ENCODE results near the gene LCORL. TPM values are rescaled to one million over a fixed set of nuclear protein-coding genes. Genes with fewer than 3 reads are reported as not detected.
"Not testable (repeated sequence)": the region's sequence is repeated elsewhere in the genome, so short reads cannot be mapped to it uniquely, and the experiment has no call there.

Gene LCORL
- 11.8 and 16.9 TPM in 2 replicates for total RNA-seq

DNA sequence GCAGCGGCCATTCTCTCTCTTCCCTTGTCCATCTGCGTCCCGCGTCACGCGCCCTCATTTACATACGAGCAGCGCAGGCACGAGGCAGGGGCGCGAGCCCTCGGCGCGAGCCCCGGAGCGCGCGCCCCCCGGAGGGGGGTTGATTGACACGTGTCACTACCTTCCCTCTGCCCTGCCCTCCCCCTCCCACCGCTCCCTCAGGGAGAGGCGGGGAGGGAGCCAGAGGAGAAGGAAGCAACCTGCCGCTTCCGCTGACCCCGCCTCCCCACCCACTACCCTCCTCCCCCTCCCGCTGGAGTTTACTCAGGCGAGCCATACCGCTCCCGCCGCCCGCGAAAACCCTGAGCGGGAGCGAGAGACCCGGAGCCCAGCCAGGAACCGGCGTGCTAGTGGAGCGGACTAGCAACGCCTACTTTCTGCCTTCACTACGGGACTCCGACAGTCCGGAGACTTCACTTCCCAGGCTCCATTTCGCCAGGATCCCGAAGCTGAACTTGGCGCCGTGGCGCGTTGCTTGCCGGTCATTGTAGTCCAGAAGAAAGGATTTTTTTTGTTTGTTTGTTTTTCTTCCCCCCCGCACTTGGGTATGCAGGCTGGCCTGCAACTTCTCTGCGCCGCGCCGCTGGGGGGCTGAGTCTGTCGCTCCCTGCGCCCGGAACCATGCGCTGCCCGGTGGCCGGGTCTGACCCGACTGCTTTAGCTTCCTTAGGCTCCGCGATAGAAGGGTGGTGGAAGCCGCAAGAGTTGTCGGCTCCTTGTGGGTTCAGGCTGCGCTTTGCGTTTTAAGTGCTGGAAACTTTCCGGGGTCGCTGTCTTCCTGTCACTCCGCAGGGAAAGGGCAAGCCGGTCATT, at the start of gene LCORL:
TSS of gene LCORL (minus strand) at position 36 of the 852 bp plus-strand sequence. CDS start at position 32, 4 bp downstream.
- DNase-seq (ENCODE audit: low read depth in 2 of 2) = peak; percentile 97 to 98

DNA sequence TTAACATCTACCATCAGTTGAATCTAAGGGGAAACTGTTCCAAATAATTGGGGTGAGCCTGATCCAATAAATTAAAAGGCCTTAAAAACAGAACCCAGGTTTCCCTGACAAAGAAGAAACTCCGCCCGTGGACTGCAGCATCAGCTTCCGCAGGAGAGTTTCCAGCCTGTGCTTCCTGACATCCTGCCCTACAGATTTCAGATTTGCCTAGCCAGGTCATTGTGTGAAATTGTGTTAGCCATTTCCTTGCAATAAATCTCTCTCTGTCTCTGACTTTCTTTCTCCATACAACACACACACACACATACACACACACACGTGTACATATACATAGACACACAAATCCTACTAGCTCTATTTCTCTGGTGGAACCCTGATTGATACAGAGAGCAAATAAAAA, 48.3 kb upstream of the LCORL start:
- peak in 1 of 2 donors; percentile 90 for DNase-seq (ENCODE audit: low read depth in 2 of 2)

DNA sequence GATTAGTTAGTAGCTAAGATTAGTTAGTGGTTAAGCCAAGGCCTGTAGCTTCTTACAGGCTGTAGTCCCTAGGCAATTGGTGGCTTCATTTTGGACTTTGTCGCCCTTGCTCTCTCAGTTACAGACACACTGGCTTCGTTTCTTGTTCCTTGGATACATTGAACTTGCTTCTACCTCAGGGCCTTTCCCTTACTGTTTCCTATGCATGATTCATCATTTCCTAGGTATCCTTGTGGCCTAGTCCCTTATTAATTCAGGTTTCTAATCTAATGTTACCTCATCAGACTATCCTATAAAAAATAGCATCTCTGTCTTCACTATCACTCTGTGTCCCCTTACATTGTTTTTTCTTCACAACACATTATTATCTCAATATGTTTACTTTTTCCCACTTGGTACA, 45.5 kb upstream of the LCORL start:
- DNase-seq (ENCODE audit: low read depth in 2 of 2) = peak in 1 of 2 donors; percentile 9

DNA sequence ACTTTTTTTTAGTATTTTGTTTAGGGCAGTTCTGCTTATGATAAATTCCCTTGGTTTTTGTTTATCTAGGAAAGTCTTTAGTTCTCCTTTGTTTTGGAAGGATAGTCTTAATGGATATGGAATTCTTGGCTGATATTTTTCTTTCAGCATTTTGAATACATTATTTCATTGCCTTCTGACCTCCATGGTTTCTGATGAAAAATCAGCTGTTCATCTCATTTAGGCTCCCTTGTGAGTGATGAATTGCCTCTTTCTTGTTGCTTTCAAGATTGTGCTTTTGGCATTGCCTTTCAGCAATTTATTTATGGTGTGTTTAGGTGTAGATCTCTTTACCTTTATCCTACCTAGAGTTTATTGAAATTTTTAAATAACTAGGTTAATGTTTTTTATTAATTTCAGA, 41.5 kb upstream of the LCORL start:
- no peak for DNase-seq (ENCODE audit: low read depth in 2 of 2)

DNA sequence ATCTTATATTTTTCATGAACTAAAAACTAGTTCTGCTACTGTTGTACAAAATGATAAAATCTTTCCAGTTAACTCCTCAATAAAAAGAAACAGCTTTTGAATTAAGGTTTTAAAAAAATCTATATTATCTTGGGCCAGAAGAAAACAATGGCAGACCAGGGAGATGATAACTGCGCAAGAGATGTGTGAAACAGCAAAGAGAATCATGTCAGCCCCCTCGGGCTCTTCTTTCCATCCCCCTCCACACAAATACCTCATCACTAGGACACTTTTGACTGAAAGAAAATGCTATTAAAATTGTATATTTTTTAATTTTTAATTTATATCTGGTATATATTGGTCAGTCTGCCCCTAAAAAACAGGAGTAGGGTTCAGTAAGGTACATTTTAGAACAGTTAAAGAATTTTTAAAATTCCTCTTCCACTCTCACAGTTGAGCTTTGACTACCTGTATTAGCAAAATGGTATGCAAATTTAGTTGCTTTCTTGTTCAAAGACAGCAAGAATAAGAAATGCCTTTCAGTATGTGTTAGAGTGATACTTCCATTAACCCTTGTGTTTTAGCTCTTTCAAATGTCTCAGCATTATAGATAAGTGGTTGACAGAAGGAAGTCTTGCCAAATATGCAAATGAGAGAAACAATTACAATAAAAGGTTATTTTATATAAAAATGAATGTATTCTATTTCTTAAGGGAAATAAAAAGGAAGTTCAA, 36.4 kb upstream of the LCORL start:
- no peak for DNase-seq (ENCODE audit: low read depth in 2 of 2)

DNA sequence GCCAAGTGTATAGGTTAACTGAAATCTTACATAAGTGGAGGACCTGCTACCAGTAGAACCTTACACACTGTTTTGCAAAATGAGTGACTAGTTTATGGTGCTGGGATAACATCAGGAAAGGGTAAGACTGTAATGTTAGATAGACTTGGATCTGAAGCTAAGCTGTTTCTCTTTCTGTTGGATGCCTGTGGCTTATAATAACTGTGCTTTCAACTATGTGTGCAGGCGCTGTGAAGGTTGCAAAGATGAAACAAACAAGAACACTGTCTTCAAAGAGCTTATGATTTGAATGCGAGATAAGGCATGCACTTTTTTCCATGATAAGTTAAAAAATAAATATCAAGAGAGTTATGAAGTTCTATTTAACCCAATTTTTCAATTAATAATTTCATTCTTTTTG, 34.5 kb upstream of the LCORL start:
- DNase-seq (ENCODE audit: low read depth in 2 of 2) = no peak

DNA sequence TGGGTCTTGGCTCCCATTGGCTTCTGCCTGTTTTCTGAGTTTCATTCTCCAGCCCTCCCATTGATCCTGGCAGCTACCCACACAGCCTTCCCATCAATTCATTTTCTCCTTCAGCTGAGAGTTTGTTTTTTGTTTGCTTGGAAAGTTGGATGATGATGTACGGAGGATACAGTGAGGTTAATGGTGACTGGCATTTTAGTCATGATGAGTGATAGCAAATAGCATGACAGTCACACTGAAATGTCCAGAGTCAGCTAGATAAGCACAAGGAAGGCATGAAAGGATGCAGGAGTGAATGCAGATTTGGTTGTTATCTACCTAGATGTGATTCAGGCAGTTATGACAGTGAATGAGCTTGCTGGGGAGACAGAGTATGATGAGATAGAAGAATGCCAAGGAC, 30.6 kb upstream of the LCORL start:
- no peak for DNase-seq (ENCODE audit: low read depth in 2 of 2)

DNA sequence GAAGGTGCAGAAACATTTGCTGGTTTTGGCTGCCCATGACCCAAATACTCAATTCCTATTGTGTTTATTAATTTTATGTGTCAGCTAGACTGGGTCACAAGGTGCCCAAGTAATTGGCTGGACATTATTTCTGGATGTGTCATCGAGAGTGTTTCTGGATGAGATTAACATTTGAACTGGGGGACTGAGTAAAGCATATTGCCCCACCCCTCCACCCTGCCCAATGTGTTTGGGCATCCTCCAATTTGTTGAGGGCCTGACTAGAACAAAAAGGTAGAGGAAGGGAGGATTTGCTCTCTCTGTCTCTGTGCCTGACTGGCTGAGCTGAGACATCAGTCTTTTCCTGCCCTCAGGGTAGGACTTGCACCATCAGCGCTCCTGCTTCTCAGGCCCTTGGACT, 29.7 kb upstream of the LCORL start:
- no peak for DNase-seq (ENCODE audit: low read depth in 2 of 2)

DNA sequence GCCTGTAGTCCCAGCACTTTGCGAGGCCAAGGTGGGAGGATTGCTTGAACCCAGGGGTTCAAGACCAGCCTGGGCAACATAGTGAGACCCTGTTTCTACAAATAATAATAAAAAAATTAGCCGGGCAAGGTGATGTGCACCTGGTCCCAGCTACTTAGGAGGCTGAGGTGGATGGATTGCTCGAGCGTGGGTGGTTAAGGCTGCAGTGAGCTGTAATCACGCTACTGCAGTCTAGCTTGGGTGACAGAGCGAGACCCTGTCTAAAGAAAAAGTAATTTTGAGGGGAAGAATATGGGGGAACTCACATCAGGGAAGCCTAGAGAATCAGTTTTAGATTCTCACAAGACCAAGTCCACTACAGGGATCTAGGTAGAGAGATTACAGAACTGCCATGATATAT, 28.9 kb upstream of the LCORL start:
- no peak for DNase-seq (ENCODE audit: low read depth in 2 of 2)

DNA sequence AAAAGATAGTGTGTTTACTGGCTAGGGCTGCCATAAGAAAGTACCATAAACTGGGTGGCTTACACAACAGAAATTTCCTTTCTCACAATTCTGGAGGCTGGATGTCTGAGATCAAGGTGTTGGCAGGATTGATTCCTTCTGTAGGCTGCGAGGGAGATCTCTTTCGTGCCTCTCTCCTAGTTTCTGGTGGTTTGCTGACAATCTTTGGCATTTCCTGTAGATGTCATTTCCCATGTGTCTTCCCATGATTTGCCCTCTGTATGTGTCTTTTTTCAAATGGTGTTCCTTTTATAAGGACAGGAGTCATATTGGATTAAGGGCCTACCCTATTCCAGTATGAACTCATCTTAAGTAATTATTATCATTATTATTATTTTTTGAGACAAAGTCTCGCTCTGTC, 27.9 kb upstream of the LCORL start:
- DNase-seq (ENCODE audit: low read depth in 2 of 2) = no peak

DNA sequence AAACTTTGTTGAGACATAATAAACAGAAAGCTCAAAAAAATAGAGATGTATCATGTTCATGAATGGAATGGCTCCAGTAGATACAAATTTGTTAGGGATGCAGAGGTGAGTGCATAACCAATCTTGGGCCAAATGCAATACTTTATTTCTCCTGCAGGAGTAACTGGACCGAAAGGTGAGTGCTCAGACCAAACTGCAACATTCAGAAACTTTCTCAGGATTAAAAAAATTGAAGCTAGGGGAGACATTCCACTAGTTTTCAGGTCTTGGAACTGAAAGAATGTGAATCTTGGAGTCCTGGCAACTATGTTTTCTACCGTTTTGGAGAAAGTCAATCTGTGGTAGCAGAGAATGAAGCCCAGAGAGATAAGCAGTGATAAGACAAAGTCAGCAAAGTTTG, 21.2 kb upstream of the LCORL start:
- no peak for DNase-seq (ENCODE audit: low read depth in 2 of 2)

DNA sequence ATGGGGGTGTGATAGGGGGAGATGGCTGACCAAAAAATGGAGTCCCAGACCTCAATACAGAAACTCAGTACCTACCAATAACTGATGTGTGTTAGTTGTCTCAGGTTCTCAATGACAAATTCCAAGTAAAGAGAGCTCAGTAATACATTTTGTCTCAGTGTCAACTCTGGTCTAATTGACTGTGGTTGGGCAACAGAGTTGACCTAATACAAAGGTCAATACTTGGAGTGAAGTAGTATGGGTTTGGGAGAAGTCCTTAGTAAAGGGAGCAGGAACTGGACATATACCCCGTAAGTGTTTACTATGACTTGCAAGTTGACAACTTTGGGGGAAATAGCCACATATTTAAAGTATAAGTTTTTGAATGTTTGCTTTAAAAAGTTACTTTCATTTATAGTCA, 20.5 kb upstream of the LCORL start:
- no peak for DNase-seq (ENCODE audit: low read depth in 2 of 2)

DNA sequence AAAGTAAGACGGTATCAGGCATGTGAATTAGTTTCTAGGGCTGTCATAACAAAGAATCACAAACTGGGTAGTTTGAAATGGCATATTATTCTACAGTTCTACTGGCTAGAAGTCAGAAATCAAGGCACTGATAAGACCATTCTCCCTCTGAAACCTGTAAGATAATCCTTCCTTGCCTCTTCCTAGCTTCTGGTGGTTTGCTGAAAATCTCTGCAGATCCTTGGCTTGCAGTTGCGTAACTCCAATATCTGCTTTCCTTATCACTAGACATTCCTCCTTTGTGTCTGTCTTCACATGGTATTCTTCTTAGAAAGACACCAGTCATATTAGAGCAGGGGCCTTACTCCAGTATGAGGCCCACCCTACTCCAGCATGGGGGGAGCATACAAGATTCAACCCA, 19.6 kb upstream of the LCORL start:
- DNase-seq (ENCODE audit: low read depth in 2 of 2) = no peak

DNA sequence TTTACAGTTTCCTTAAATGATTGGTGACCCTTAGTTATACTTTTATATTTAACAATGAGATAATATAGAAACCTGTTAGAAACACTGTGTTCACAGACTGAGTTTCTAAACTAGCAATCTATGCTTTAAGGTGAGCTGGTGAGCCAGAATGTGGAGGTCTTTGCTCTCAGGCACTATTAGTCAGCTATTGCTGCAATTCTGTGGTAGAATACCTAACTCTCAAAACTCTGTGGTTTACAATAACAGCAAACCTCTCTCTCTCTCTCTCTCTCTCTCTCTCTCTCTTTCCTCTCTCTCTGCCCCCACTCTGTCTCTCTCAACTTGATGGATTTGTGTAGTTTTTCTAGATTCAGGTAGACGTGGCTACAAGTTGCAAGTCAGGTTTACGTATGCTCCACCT, 17.6 kb upstream of the LCORL start:
- no peak for DNase-seq (ENCODE audit: low read depth in 2 of 2)

DNA sequence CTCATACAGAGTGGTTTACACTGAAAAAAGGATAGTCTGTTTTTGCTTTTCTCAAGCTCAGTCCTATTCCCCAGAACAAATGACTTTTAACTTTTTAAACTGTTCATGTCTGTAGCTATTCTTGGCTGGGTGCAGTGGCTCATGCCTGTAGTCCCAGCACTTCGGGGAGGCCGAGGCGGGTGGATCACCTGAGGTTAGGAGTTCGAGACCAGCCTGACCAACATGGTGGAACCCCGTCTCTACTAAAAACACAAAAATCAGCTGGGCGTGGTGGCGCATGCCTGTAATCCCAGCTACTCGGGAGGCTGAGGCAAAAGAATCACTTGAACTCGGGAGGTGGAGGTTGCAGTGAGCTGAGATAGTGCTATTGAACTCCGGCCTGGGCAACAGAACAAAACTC, 14.8 kb upstream of the LCORL start:
- DNase-seq (ENCODE audit: low read depth in 2 of 2) = not testable (repeated sequence)

DNA sequence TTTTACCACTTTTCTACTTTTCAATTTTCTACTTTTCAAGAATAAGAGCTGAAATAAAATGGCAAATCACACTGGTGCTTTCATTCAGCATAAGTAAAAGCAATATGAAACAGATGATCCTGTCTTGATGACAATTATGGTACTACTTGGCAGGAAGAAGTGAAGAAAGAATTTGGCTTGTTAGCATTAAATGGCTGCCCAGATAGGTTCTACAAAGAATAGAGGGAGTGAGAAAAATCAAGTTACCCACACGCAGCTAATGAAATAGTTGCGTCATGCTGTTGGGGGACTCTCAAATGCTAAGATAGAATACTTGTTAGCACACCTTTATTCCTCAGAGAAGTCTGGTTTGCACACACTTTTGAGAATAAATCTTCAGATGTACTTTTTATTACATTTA, 12.5 kb upstream of the LCORL start:
- DNase-seq (ENCODE audit: low read depth in 2 of 2) = no peak

DNA sequence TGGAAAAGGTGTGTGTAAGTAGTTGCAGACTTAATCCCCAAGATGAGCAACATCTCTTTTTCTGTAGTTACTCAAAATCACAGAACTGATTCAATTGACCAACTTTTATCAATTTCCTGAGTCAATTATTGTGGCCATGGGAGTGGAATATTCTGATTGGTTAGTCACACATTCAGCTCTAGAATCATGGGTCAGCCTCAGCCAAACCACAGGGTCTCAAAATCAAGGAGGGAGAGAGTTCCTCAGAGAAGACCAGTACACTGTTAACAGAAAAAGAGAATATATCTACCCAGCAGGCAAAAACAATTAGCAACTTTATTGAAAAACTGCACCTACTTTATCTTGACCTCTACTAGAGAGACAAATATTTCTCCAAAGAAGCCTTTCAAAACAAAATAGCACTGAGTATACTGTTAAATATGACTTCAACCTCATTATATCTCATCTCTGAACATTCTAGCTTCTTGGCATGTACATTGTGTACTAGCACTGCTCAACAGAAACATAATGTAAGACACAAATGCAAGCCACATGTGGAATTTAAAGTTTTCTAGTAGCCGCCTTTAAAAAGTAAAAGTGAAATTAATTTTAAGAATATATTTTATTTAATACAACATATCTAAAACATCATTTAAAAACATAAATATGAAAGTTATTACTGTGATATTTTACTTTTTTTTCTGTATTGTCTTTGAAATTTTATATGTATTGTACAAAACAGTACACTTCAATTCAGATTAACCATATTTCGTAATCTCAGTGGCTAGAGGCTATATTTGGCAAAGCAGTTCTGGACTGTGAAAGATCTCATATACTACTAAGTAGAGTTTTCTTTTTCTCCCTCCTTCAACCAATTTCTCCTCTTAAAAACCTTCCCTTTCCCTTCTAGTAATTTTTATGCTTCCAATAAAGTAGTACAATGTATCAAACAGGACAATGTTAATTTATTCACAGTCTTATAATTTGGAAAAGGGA, 11.8 kb upstream of the LCORL start:
- DNase-seq (ENCODE audit: low read depth in 2 of 2) = no peak

DNA sequence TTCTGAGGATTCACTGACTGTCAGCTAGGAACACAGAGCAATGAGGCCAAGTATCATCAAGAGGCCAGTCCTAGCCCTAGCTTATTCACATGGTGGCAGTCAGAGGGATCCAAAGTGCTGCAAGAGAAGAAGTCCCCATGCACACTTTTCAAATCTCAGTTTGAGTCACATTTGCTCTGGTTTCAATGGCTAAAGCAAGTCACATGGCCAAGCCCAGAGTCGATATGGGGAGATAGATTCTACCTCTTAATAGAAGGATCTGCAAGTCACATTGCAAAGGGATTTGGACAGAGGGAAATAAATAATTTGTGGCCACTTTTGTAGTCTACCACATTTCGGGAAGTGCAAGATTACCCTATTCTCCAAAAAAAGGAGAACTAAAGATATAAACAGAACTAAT, 3.7 kb upstream of the LCORL start:
- DNase-seq (ENCODE audit: low read depth in 2 of 2) = no peak

DNA sequence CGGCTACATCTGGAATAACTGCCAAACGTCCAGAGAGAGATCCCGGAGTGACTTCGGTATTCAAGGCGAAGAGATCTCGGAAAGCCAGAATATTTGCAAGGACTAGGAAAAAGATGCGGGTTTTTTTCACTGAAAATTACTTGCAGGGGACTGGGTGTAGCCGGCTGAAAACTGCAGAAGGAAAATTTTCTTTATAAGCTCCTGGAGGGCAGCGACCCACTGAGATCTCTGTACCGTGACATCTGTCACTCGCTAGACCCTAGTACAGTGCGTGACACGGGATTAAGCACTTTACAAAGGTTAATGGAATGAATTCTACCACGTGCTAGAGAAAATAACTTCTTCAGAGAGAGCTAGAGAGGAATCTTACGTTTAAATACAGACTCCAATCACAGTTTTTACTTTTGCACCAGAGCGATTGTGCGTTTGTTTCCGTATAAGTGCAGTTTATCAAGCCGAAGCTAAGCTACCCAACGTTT, 1.1 kb upstream of the LCORL start:
- peak; percentile 7 to 11 for DNase-seq (ENCODE audit: low read depth in 2 of 2)

DNA sequence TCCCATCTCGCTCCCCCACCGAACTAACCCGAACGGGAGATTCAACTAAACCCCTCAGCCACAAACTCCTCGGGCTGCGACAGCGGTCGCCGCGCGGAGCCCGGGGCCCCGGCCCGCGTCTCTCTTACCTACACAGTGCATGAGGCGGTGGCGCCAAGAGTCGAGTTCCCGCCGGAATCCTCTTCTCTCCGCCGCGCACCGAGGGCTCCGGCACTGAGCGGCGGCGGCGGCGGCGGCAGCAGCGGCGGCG, 160 bp downstream of the LCORL start:
- DNase-seq (ENCODE audit: low read depth in 2 of 2) = no peak

DNA sequence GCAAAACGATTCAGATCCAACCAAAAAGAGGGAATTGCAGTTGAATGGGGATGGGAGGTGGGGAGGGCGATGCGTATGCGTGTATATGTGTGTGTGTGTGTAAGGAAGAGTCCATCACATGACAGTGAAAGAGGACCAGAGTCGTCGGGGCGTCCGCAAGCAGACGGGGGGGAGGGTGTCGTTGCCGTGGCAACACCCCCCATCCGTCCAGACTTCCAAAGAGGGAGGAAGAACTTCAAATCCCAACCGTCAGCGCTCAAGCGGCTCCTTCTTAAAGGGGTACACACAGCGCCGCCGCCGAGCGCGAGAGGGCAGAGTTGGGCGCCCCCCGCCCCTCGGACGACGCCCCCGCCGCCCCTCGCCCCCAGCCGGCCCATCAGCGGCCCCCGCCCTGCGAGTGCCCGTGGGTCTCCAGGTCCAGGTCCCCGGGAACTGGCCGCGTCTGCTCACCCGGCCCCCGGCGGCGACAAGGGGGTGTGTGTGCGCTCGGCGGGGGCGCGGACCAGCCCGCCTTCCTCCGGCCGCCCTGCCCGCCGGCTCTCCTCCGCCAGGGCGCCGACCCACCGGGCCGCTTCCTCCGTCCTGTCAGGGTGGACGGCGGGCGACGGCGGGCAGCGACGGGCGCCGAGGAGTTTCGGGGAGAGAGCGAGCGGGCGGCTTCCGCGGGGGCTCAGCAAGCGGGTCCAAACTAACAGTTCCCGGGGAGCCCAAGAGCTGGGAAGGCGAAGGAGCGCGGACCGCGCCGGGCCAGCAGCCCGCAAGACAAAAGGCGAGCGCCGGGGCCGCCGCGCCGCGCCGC, 685 bp downstream of the LCORL start:
- DNase-seq (ENCODE audit: low read depth in 2 of 2) = peak; percentile 79 to 82
